Measurements from ENCODE around the gene SLC5A4. TPM values are rescaled to one million over a fixed set of nuclear protein-coding genes. Genes with fewer than 3 reads are reported as not detected.

The SLC5A4 gene
- polyA plus RNA-seq, 1 donor (not counting 4 experiments of a cell fraction or from before 2014, with no cell fraction given), result not detected

GRCh38 chr22:32236970-32237369, 18.2 kb downstream of the SLC5A4 start:
- no peaks in the 10 kb centered on the region for H3K27me3 ChIP-seq (ENCODE audit: control insufficient read depth, extremely low read depth, insufficient read depth, low read length)
- H3K27ac ChIP-seq (ENCODE audit: control insufficient read depth, insufficient read depth, low read length), result no peak overlapping the region
- FAIRE-seq, result no peak
- H3K4me1 ChIP-seq (ENCODE audit: control insufficient read depth, extremely low read depth, insufficient read depth, low read length), result no peaks in the 10 kb centered on the region
- H3K36me3 ChIP-seq (ENCODE audit: control insufficient read depth in 2 of 2, extremely low read depth in 1 of 2, insufficient read depth in 2 of 2, low read length in 2 of 2), result no peaks in the 10 kb centered on the region
- TF ChIP-seq EZH2 (IDR thresholded peaks at IDR 0.05; ENCODE audit: low read length) (no peak), CTCF (optimal IDR thresholded peaks at IDR 0.05 in 1 of 3, IDR thresholded peaks at IDR 0.05 in 1 of 3, conservative IDR thresholded peaks at IDR 0.05 in 1 of 3; ENCODE audit: extremely low read depth in 1 of 3, insufficient read depth in 2 of 3, low read length in 3 of 3) (no peak)
- H3K9me3 ChIP-seq (ENCODE audit: control insufficient read depth, low read depth, low read length), result no peaks in the 10 kb centered on the region
- no peaks in the 10 kb centered on the region for H4K20me1 ChIP-seq (ENCODE audit: control insufficient read depth, extremely low read depth, insufficient read depth, low read length)
- no peak overlapping the region for H3K4me2 ChIP-seq (ENCODE audit: control insufficient read depth, extremely low read depth, insufficient read depth, low read depth, low read length)
- H3K9me1 ChIP-seq (ENCODE audit: control insufficient read depth, extremely low read depth, insufficient read depth, low read length), result no peaks in the 10 kb centered on the region
- H3K4me3 ChIP-seq (ENCODE audit: control insufficient read depth in 2 of 3, extremely low read depth in 1 of 3, insufficient read depth in 2 of 3, low read depth in 1 of 3, low read length in 3 of 3), result no peak overlapping the region
- dilution Hi-C loops (cut with MboI; ENCODE audit: extremely low pct_ligation_motif_present, low sequenced_read_pairs), result no loop called here
- no peak overlapping the region for H2AFZ ChIP-seq (ENCODE audit: control insufficient read depth, low read length)
- H3K79me2 ChIP-seq (ENCODE audit: control insufficient read depth, insufficient read depth, low read length), result no peaks in the 10 kb centered on the region
- DNase-seq (ENCODE audit: low read depth, low spot score), result no peak
- H3K9ac ChIP-seq (ENCODE audit: control insufficient read depth, extremely low read depth, insufficient read depth, low read length), result no peak overlapping the region

GRCh38 chr22:32233091-32233490, 22.1 kb downstream of the SLC5A4 start:
- no peak for TF ChIP-seq CTCF (optimal IDR thresholded peaks at IDR 0.05 in 1 of 3, IDR thresholded peaks at IDR 0.05 in 1 of 3, conservative IDR thresholded peaks at IDR 0.05 in 1 of 3; ENCODE audit: extremely low read depth in 1 of 3, insufficient read depth in 2 of 3, low read length in 3 of 3)
- no peak for TF ChIP-seq EZH2 (IDR thresholded peaks at IDR 0.05; ENCODE audit: low read length)
- H3K79me2 ChIP-seq (ENCODE audit: control insufficient read depth, insufficient read depth, low read length), result no peaks in the 10 kb centered on the region
- H3K27ac ChIP-seq (ENCODE audit: control insufficient read depth, insufficient read depth, low read length), result no peak overlapping the region
- no peaks in the 10 kb centered on the region for H3K36me3 ChIP-seq (ENCODE audit: control insufficient read depth in 2 of 2, extremely low read depth in 1 of 2, insufficient read depth in 2 of 2, low read length in 2 of 2)
- FAIRE-seq (no peak), DNase-seq (ENCODE audit: low read depth, low spot score) (no peak)
- H4K20me1 ChIP-seq (ENCODE audit: control insufficient read depth, extremely low read depth, insufficient read depth, low read length), result no peaks in the 10 kb centered on the region
- no peaks in the 10 kb centered on the region for H3K9me1 ChIP-seq (ENCODE audit: control insufficient read depth, extremely low read depth, insufficient read depth, low read length)
- no peak overlapping the region for H2AFZ ChIP-seq (ENCODE audit: control insufficient read depth, low read length)
- no peaks in the 10 kb centered on the region for H3K9me3 ChIP-seq (ENCODE audit: control insufficient read depth, low read depth, low read length)
- no peak overlapping the region for H3K4me2 ChIP-seq (ENCODE audit: control insufficient read depth, extremely low read depth, insufficient read depth, low read depth, low read length)
- H3K4me1 ChIP-seq (ENCODE audit: control insufficient read depth, extremely low read depth, insufficient read depth, low read length), result no peaks in the 10 kb centered on the region
- dilution Hi-C loops (cut with MboI; ENCODE audit: extremely low pct_ligation_motif_present, low sequenced_read_pairs), result no loop called here
- no peak overlapping the region for H3K4me3 ChIP-seq (ENCODE audit: control insufficient read depth in 2 of 3, extremely low read depth in 1 of 3, insufficient read depth in 2 of 3, low read depth in 1 of 3, low read length in 3 of 3)
- H3K27me3 ChIP-seq (ENCODE audit: control insufficient read depth, extremely low read depth, insufficient read depth, low read length), result no peaks in the 10 kb centered on the region
- H3K9ac ChIP-seq (ENCODE audit: control insufficient read depth, extremely low read depth, insufficient read depth, low read length), result no peak overlapping the region
